HepG2 (cell line): Measurements from ENCODE around the gene LRRC3C. TPM values are rescaled to one million over a fixed set of nuclear protein-coding genes. Genes with fewer than 3 reads are reported as not detected.
"Not testable (repeated sequence)": the region's sequence is repeated elsewhere in the genome, so short reads cannot be mapped to it uniquely, and the experiment has no call there.

Experiments used
- ERF ChIP-seq: IDR thresholded peaks from 2 replicates; pipeline ENCODE4 v1.6.1; 2018; ENCODE audit warnings: missing biosample characterization, missing genetic modification reagents
- FOXK1 ChIP-seq: sonication (generic); formaldehyde crosslinking; IDR thresholded peaks from 2 replicates; pipeline ENCODE4 v1.4.0; 2020; ENCODE audit warnings: low read depth, missing genetic modification reagents, borderline replicate concordance
- FOXO1 ChIP-seq: sonication (generic); formaldehyde crosslinking; IDR thresholded peaks from 2 replicates; pipeline ENCODE4 v1.4.0; 2020; ENCODE audit warnings: missing genetic modification reagents
- FOXP4 ChIP-seq: sonication (generic); formaldehyde crosslinking; IDR thresholded peaks from 2 replicates; pipeline ENCODE4 v1.4.0; 2020; ENCODE audit warnings: missing genetic modification reagents
- GABPA ChIP-seq, 2 experiments: IDR thresholded peaks; 2 replicates each; pipeline ENCODE4 v1.6.1; 2011 to 2016; ENCODE audit warnings: low read depth in 2 of 2, low read length in 1 of 2, missing biosample characterization in 1 of 2, missing genetic modification characterization in 1 of 2
- GATAD2A ChIP-seq: IDR thresholded peaks from 2 replicates; pipeline ENCODE4 v1.6.1; 2016
- HNF4A ChIP-seq: sonication (generic); formaldehyde crosslinking; IDR thresholded peaks from 2 replicates; pipeline ENCODE4 v1.4.0; 2020; ENCODE audit warnings: missing genetic modification reagents
- MLX ChIP-seq: IDR thresholded peaks from 2 replicates; pipeline ENCODE4 v1.6.1; 2016
- MXI1 ChIP-seq: IDR thresholded peaks from 3 replicates; pipeline ENCODE4 v1.6.1; 2012; ENCODE audit warnings: low read depth, low read length, inconsistent platforms, borderline replicate concordance
- NR2C2 ChIP-seq: sonication (generic); formaldehyde crosslinking; IDR thresholded peaks from 2 replicates; pipeline ENCODE4 v1.4.0; 2020; ENCODE audit warnings: missing genetic modification reagents, mild to moderate bottlenecking, moderate library complexity, borderline replicate concordance
- NR2F1 ChIP-seq, 2 experiments: fragments of 450-650 bp in 1 of 2; formaldehyde crosslinking in 1 of 2; IDR thresholded peaks; 2 replicates each; pipeline versions ENCODE4 v1.5.0 to v1.6.1; 2016 to 2020; ENCODE audit warnings: mild to moderate bottlenecking in 1 of 2, missing compliant biosample characterization in 1 of 2, missing genetic modification reagents in 1 of 2, moderate library complexity in 1 of 2
- SALL1 ChIP-seq: sonication (generic); formaldehyde crosslinking; IDR thresholded peaks from 2 replicates; pipeline ENCODE4 v1.8.0; 2022; ENCODE audit warnings: mild to moderate bottlenecking, missing genetic modification reagents
- ZNF512 ChIP-seq: sonication (generic); formaldehyde crosslinking; IDR thresholded peaks from 2 replicates; pipeline ENCODE4 v1.4.0; 2020; ENCODE audit warnings: mild to moderate bottlenecking, missing genetic modification reagents
- ZNF609 ChIP-seq: sonication (generic); formaldehyde crosslinking; IDR thresholded peaks from 2 replicates; pipeline ENCODE4 v1.4.0; 2020; ENCODE audit warnings: mild to moderate bottlenecking, missing genetic modification reagents, borderline replicate concordance
- ZNF770 ChIP-seq: sonication (generic); formaldehyde crosslinking; IDR thresholded peaks from 2 replicates; pipeline ENCODE4 v1.5.0; 2020; ENCODE audit warnings: mild to moderate bottlenecking, missing genetic modification reagents
- ZSCAN25 ChIP-seq: sonication (generic); formaldehyde crosslinking; IDR thresholded peaks from 2 replicates; pipeline ENCODE4 v1.8.0; 2022; ENCODE audit warnings: mild to moderate bottlenecking, missing genetic modification reagents
- polyA plus RNA-seq, 8 experiments: library from polyadenylated mRNA; depleted of rRNA in 3 of 8; stranded (reverse) in 7 of 8; unstranded in 1 of 8; fragments of >200 nt; fragmentation: Illumina TruSeq in 4 of 8; extraction: Trizol in 4 of 8; gene quantifications; 2 replicates each; pipeline versions ENCODE4 v1.2.1 to v1.2.3, GENCODE V29; 2011 to 2016; ENCODE audit warnings: low read depth in 4 of 8, missing spikeins in 1 of 8, mixed read lengths in 1 of 8; ENCODE audit not compliant: insufficient read depth in 1 of 8
- total RNA-seq, 5 experiments: library from RNA; depleted of rRNA; stranded (reverse); fragments of >200 nt; fragmentation: Illumina TruSeq; extraction: Trizol; gene quantifications; 2 replicates each; pipeline ENCODE4 v1.2.3, GENCODE V29; 2016; ENCODE audit warnings: low read depth in 1 of 5

LRRC3C gene
- total and polyA plus RNA-seq, 2 of the 13 experiments (the other 11 are each of a cell fraction or from before 2014, with no cell fraction given) = 0.17 TPM; not detected in 1

GRCh38 chr17:39948489-39948828 lies 20.9 kb downstream of the LRRC3C start (continued):
- peak; percentile 56; the same call in 1 of the 2 replicates for TF ChIP-seq ZNF609
- TF ChIP-seq ZNF512 = 0 out of 2 replicates have a peak, but pooled peaks have one; percentile 15
- TF ChIP-seq FOXP4 (CRISPR knock-in tag) = peak; percentile 85
- TF ChIP-seq SALL1 (CRISPR knock-in tag) = peak; percentile 85
- peak; percentile 56; the same call in 1 of the 2 replicates for TF ChIP-seq FOXK1 (CRISPR knock-in tag)
- TF ChIP-seq ZNF770 (CRISPR knock-in tag) = peak; percentile 92
- TF ChIP-seq GABPA (IDR thresholded peaks at IDR 0.05; ENCODE audit: low read depth, low read length) = not testable (repeated sequence)
- TF ChIP-seq GABPA (CRISPR knock-in tag; IDR thresholded peaks at IDR 0.05; ENCODE audit: low read depth) = peak; percentile 76
- TF ChIP-seq MLX = peak; percentile 73; the same call in 1 of the 2 replicates
- TF ChIP-seq MXI1 = peak; percentile 67; the same call in 1 of the 3 replicates
- TF ChIP-seq GATAD2A (CRISPR knock-in tag) = 0 out of 2 replicates have a peak, but pooled peaks have one; percentile 25
- peak; percentile 56; the same call in 1 of the 2 replicates for TF ChIP-seq ZSCAN25 (CRISPR knock-in tag)
- TF ChIP-seq NR2C2 (CRISPR knock-in tag) = peak; percentile 27; the same call in 1 of the 2 replicates
- peak; percentile 72; the same call in 1 of the 2 replicates for TF ChIP-seq FOXO1 (CRISPR knock-in tag)
- TF ChIP-seq ERF (CRISPR knock-in tag) = peak; percentile 71; the same call in 1 of the 2 replicates
- peak; percentile 20; the same call in 1 of the 2 replicates for TF ChIP-seq HNF4A (CRISPR knock-in tag)
- TF ChIP-seq NR2F1 (CRISPR knock-in tag; IDR thresholded peaks at IDR 0.05) = peak; percentile 59 to 72; a peak in 2 of 4 replicates
